Effector memory CD8-positive, alpha-beta T cell (primary cell): ENCODE results near the gene FRY.

Experiments used
- ATAC-seq: fragments of 150-1000 bp; cut with Tn5 transposase; replicated peaks from 2 replicates; pipeline ENCODE4 v1.10.0; 2021; ENCODE audit warnings: mild to moderate bottlenecking, moderate library complexity
- DNase-seq, 3 experiments: peaks; one replicate each; pipeline ENCODE4 v3.0.0; 2021
- H3K27ac Mint-ChIP-seq, 2 donors: one replicate each; pipeline ENCODE4 v1.8.0; 2022; ENCODE audit warnings: mild to moderate bottlenecking in 2 of 2, mixed read lengths in 2 of 2, moderate library complexity in 2 of 2
- H3K27me3 Mint-ChIP-seq, 2 donors: one replicate each; pipeline ENCODE4 v1.8.0; 2022; ENCODE audit warnings: mixed read lengths in 2 of 2
- H3K36me3 Mint-ChIP-seq: one replicate; pipeline ENCODE4 v1.8.0; 2022; ENCODE audit warnings: mild to moderate bottlenecking, moderate library complexity, mixed read lengths; ENCODE audit not compliant: insufficient read depth
- H3K4me1 Mint-ChIP-seq, 2 donors: one replicate each; pipeline ENCODE4 v1.8.0; 2022; ENCODE audit warnings: low read depth in 2 of 2, mixed read lengths in 2 of 2
- H3K4me3 Mint-ChIP-seq, 2 donors: one replicate each; pipeline ENCODE4 v1.8.0; 2022; ENCODE audit warnings: mild to moderate bottlenecking in 2 of 2, mixed read lengths in 2 of 2, moderate library complexity in 2 of 2
- H3K9me3 Mint-ChIP-seq, 2 donors: one replicate each; pipeline ENCODE4 v1.8.0; 2022; ENCODE audit warnings: mixed read lengths in 2 of 2

FRY gene

GRCh38 chr13:32168131-32168530, 136.6 kb downstream of the FRY start:
- Mint-ChIP-seq H3K4me1 (peaks cover 0 to 2% of the 10 kb centered on the region in 2 donors), H3K27ac (no peak overlapping the region), H3K27me3 (peaks cover 0 to 8% of the 10 kb centered on the region in 2 donors), H3K4me3 (no peak overlapping the region), H3K36me3 (peaks cover 3% of the 10 kb centered on the region), H3K9me3 (no peaks in the 10 kb centered on the region)
- no peak for DNase-seq
- no peak for ATAC-seq

- H3K27ac Mint-ChIP-seq, result no peak overlapping the region
Observed at GRCh38 chr13:32170841-32171240, 139.3 kb downstream of the FRY start.

GRCh38 chr13:32173881-32174280, 142.3 kb downstream of the FRY start:
- H3K36me3 Mint-ChIP-seq, result peaks cover 9% of the 10 kb centered on the region
- no peaks in the 10 kb centered on the region for H3K9me3 Mint-ChIP-seq
- H3K4me1 Mint-ChIP-seq, result no peaks in the 10 kb centered on the region
- DNase-seq, result no peak
- no peak overlapping the region for H3K27ac Mint-ChIP-seq
- no peak overlapping the region for H3K4me3 Mint-ChIP-seq
- H3K27me3 Mint-ChIP-seq, result peaks cover 0 to 17% of the 10 kb centered on the region in 2 donors
- no peak for ATAC-seq

More at GRCh38 chr13:32170841-32171240, 139.3 kb downstream of the FRY start:
- Mint-ChIP-seq H3K9me3 (no peaks in the 10 kb centered on the region), H3K4me3 (no peak overlapping the region), H3K4me1 (no peaks in the 10 kb centered on the region), H3K36me3 (peaks cover 3% of the 10 kb centered on the region), H3K27me3 (peaks cover 0 to 8% of the 10 kb centered on the region in 2 donors)
- ATAC-seq, result no peak
- DNase-seq, result no peak

GRCh38 chr13:32174366-32174765, 142.8 kb downstream of the FRY start:
- no peaks in the 10 kb centered on the region for H3K9me3 Mint-ChIP-seq
- peaks cover 11% of the 10 kb centered on the region for H3K36me3 Mint-ChIP-seq
- no peak overlapping the region for H3K27ac Mint-ChIP-seq
- peaks cover 0 to 19% of the 10 kb centered on the region in 2 donors for H3K27me3 Mint-ChIP-seq
- ATAC-seq (no peak), DNase-seq (no peak)
- H3K4me1 Mint-ChIP-seq, result no peaks in the 10 kb centered on the region
- no peak overlapping the region for H3K4me3 Mint-ChIP-seq

- DNase-seq, result no peak
- Mint-ChIP-seq H3K27me3 (peaks cover 0 to 19% of the 10 kb centered on the region in 2 donors), H3K4me3 (no peak overlapping the region), H3K4me1 (no peaks in the 10 kb centered on the region), H3K36me3 (peaks cover 11% of the 10 kb centered on the region), H3K27ac (no peak overlapping the region), H3K9me3 (no peaks in the 10 kb centered on the region)
- ATAC-seq, result no peak
Observed at GRCh38 chr13:32175307-32175706, 143.7 kb downstream of the FRY start.

GRCh38 chr13:32175943-32176342, 144.4 kb downstream of the FRY start:
- no peak for ATAC-seq
- no peak for DNase-seq
- H3K9me3 Mint-ChIP-seq, result no peaks in the 10 kb centered on the region
- H3K4me3 Mint-ChIP-seq, result no peak overlapping the region
- H3K27ac Mint-ChIP-seq, result no peak overlapping the region
- H3K4me1 Mint-ChIP-seq, result no peaks in the 10 kb centered on the region
- peaks cover 0 to 19% of the 10 kb centered on the region in 2 donors for H3K27me3 Mint-ChIP-seq
- peaks cover 11% of the 10 kb centered on the region for H3K36me3 Mint-ChIP-seq

- Mint-ChIP-seq H3K27me3 (peaks cover 0 to 17% of the 10 kb centered on the region in 2 donors), H3K4me1 (no peaks in the 10 kb centered on the region), H3K36me3 (peaks cover 11% of the 10 kb centered on the region), H3K4me3 (no peak overlapping the region), H3K9me3 (no peaks in the 10 kb centered on the region), H3K27ac (no peak overlapping the region)
- ATAC-seq, result no peak
- DNase-seq, result no peak
Observed at GRCh38 chr13:32176696-32177095, 145.1 kb downstream of the FRY start.

GRCh38 chr13:32178763-32179162, 147.2 kb downstream of the FRY start:
- H3K4me3 Mint-ChIP-seq, result no peak overlapping the region
- ATAC-seq (no peak), DNase-seq (no peak)
- H3K9me3 Mint-ChIP-seq, result no peaks in the 10 kb centered on the region
- H3K4me1 Mint-ChIP-seq, result no peaks in the 10 kb centered on the region
- H3K36me3 Mint-ChIP-seq, result peaks cover 13% of the 10 kb centered on the region
- no peak overlapping the region for H3K27ac Mint-ChIP-seq
- peaks cover 0 to 15% of the 10 kb centered on the region in 2 donors for H3K27me3 Mint-ChIP-seq

GRCh38 chr13:32179708-32180107, 148.1 kb downstream of the FRY start:
- Mint-ChIP-seq H3K4me3 (no peak overlapping the region), H3K27ac (no peak overlapping the region), H3K9me3 (no peaks in the 10 kb centered on the region), H3K36me3 (peaks cover 13% of the 10 kb centered on the region), H3K27me3 (peaks cover 0 to 17% of the 10 kb centered on the region in 2 donors), H3K4me1 (no peaks in the 10 kb centered on the region)
- ATAC-seq (no peak), DNase-seq (no peak)

GRCh38 chr13:32187651-32188050, 156.1 kb downstream of the FRY start:
- Mint-ChIP-seq H3K27me3 (peaks cover 0 to 24% of the 10 kb centered on the region in 2 donors), H3K36me3 (peaks cover 5% of the 10 kb centered on the region), H3K27ac (no peak overlapping the region), H3K9me3 (no peaks in the 10 kb centered on the region), H3K4me3 (no peak overlapping the region), H3K4me1 (no peaks in the 10 kb centered on the region)
- no peak for ATAC-seq
- no peak for DNase-seq

- H3K27me3 Mint-ChIP-seq, result peaks cover 0 to 10% of the 10 kb centered on the region in 2 donors
- no peak overlapping the region for H3K27ac Mint-ChIP-seq
- ATAC-seq (no peak), DNase-seq (no peak)
- H3K4me3 Mint-ChIP-seq, result no peak overlapping the region
- H3K9me3 Mint-ChIP-seq, result no peaks in the 10 kb centered on the region
- no peaks in the 10 kb centered on the region for H3K4me1 Mint-ChIP-seq
- peaks cover 4% of the 10 kb centered on the region for H3K36me3 Mint-ChIP-seq
Observed at GRCh38 chr13:32191452-32191998, 160.0 kb downstream of the FRY start.

- Mint-ChIP-seq H3K4me3 (no peak overlapping the region), H3K27ac (no peak overlapping the region), H3K27me3 (peaks cover 0 to 5% of the 10 kb centered on the region in 2 donors), H3K9me3 (no peaks in the 10 kb centered on the region), H3K36me3 (peaks cover 4% of the 10 kb centered on the region), H3K4me1 (no peaks in the 10 kb centered on the region)
- DNase-seq (no peak), ATAC-seq (no peak)
Observed at GRCh38 chr13:32195713-32196112, 164.1 kb downstream of the FRY start.

GRCh38 chr13:32199168-32199567, 167.6 kb downstream of the FRY start:
- no peak overlapping the region for H3K4me3 Mint-ChIP-seq
- H3K4me1 Mint-ChIP-seq, result no peaks in the 10 kb centered on the region
- peaks cover 0 to 10% of the 10 kb centered on the region in 2 donors for H3K27me3 Mint-ChIP-seq
- H3K36me3 Mint-ChIP-seq, result peaks cover 4% of the 10 kb centered on the region
- DNase-seq, result no peak
- H3K27ac Mint-ChIP-seq, result no peak overlapping the region
- no peak for ATAC-seq
- no peaks in the 10 kb centered on the region for H3K9me3 Mint-ChIP-seq

- no peak overlapping the region for H3K27ac Mint-ChIP-seq
- no peaks in the 10 kb centered on the region for H3K4me1 Mint-ChIP-seq
- no peak overlapping the region for H3K4me3 Mint-ChIP-seq
- DNase-seq (no peak), ATAC-seq (no peak)
- peaks cover 4% of the 10 kb centered on the region for H3K36me3 Mint-ChIP-seq
- no peaks in the 10 kb centered on the region for H3K9me3 Mint-ChIP-seq
- peaks cover 0 to 15% of the 10 kb centered on the region in 2 donors for H3K27me3 Mint-ChIP-seq
Observed at GRCh38 chr13:32200741-32201140, 169.2 kb downstream of the FRY start.
